Measurements from ENCODE around the gene CTIF. TPM values are rescaled to one million over a fixed set of nuclear protein-coding genes. Genes with fewer than 3 reads are reported as not detected.

CTIF gene
- total RNA-seq, 1 donor from 2014 or later: 54.8 TPM

DNA sequence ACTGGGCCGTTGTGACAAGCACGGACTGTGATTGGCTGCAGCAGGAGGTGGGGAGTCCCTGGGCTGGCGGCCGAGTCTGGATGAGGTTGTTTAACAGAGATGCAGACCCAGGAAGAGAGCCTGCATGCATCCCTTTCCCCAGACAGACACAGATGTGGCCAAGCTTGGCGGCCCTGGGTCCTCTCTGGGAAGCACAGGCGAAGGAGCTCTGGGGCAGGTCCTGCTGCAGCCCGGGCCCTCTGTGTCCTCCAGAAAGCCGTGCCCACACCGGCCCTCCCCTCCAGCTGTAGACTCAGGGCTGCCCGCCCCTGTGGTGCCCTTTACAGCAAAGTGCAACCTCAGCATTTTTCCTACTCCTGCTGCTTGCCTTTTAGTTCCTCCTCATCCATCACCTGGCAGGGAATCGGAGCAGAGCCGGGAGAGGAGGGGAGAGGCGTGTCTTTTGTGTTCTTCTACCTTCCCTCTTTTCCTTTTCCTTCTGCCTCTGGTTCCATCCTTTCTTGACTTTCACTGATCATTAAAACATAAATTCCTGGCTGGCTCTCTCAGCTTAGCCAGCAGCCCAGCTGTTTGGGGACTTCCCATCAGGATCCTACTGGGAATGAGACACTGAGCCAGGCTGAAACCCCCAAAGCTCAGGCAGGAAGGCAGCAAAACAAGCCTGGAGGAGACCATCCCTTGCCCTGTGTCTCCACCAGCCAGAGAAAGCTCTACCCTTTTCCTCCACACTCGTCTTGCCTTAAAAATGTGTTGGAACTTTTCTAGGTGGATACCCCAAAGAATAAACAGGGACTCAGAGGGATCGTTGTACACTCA lies 75.0 kb downstream of the CTIF start:
- no peaks in the 10 kb centered on the region for H3K36me3 ChIP-seq
- H3K27me3 ChIP-seq (ENCODE audit: low read depth): no peaks in the 10 kb centered on the region
- intact Hi-C loops (cut with DNase I): no loop called here
- no peak for DNase-seq
- H3K9me3 ChIP-seq: no peaks in the 10 kb centered on the region
- H3K4me3 ChIP-seq: no peak overlapping the region
- H3K27ac ChIP-seq: no peak overlapping the region
- H3K4me1 ChIP-seq: peaks cover 24% of the 10 kb centered on the region
- TF ChIP-seq, protein P1, sequence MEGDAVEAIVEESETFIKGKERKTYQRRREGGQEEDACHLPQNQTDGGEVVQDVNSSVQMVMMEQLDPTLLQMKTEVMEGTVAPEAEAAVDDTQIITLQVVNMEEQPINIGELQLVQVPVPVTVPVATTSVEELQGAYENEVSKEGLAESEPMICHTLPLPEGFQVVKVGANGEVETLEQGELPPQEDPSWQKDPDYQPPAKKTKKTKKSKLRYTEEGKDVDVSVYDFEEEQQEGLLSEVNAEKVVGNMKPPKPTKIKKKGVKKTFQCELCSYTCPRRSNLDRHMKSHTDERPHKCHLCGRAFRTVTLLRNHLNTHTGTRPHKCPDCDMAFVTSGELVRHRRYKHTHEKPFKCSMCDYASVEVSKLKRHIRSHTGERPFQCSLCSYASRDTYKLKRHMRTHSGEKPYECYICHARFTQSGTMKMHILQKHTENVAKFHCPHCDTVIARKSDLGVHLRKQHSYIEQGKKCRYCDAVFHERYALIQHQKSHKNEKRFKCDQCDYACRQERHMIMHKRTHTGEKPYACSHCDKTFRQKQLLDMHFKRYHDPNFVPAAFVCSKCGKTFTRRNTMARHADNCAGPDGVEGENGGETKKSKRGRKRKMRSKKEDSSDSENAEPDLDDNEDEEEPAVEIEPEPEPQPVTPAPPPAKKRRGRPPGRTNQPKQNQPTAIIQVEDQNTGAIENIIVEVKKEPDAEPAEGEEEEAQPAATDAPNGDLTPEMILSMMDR (IDR thresholded peaks at IDR 0.05): no peak
- ATAC-seq: peak in 1 of 2 donors; percentile 44

DNA sequence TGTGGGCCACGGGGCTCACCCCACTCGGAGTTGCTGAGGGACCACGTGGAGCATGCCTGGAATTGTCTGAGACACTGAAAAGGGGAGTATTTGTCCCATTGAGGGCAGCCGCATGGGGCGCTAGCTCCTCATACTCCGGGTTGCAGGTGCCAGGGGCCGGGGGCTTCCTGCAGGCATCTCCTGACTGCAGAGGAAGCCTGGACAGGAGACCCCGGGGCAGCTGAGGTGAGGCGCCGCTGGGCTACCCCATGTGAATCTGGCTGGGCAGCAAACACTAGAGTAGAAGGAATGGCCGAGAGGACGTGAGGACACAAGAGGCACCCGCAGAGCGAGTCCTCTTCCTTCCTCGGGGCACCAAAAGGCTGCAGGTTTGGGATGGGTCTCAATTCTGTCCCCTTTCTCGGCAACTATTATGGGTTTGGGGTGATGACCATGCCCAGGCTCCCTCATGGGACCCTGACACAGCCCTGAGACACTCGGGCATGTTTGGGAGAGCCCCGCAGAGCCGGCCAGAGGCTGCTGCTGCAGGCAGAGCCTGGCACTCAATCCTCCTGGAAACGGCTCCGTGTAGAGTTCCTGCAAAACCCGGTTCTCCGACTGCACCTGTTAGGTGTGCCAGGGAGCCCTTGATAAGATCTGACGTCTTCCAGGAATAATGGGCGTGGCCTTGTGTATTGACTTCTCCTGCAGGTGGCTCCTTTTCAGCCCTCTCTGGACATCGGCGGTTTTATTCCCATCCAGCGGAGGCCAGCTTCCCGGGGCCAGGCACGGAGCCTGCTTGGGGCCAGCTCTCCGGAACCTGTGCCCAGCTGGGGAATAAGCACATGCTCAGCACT lies 77.0 kb downstream of the CTIF start:
- DNase-seq: peak; percentile 54

DNA sequence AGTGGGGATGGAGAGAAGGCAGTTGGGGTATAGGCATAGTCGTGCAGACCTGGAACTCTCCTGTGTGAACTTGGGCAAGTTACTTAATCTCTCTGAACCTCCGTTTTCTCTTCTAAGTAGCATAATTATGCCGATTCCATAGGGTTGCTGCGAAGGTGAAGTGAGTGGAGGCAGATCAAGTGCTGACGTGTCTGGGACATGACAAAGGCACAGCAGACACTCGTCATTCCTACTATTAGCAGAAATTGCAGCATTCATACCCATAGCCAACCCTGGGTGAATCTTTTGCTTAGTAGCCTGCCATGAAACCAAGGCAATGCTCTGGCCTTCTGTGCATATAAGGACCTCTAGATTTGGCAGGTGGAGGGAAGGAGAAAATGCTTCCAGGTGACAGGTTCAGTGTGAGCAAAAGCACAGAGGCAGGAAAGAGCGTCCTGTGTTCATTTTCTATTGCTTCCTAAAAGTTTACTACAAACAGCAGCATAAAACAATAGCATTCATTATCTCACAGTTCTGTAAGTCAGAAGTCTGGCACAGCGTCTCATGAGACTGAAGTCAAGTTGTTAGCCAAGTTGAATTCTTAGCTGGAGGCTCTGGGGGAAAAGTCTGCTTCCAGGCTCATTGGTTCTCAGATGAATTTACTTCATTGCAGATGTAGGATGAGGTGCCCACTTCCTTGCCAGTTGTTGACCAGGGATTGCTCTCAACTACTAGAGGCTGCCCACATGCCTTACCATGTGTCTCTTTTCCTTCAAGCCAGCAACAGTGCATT lies 77.8 kb downstream of the CTIF start:
- ATAC-seq (no peak), DNase-seq (no peak)
- H3K36me3 ChIP-seq: peaks cover 16% of the 10 kb centered on the region
- no peaks in the 10 kb centered on the region for H3K9me3 ChIP-seq
- intact Hi-C loops (cut with DNase I): no loop called here
- peaks cover 24% of the 10 kb centered on the region for H3K4me1 ChIP-seq
- no peak overlapping the region for H3K4me3 ChIP-seq
- TF ChIP-seq, protein P1 (IDR thresholded peaks at IDR 0.05): no peak
- no peak overlapping the region for H3K27ac ChIP-seq
- no peaks in the 10 kb centered on the region for H3K27me3 ChIP-seq (ENCODE audit: low read depth)

More for the DNA sequence above, 77.0 kb downstream of the CTIF start:
- Histone ChIP-seq H3K9me3 (no peaks in the 10 kb centered on the region), H3K4me3 (no peak overlapping the region), H3K36me3 (peaks cover 16% of the 10 kb centered on the region), H3K27me3 (ENCODE audit: low read depth) (no peaks in the 10 kb centered on the region), H3K27ac (no peak overlapping the region), H3K4me1 (peaks cover 24% of the 10 kb centered on the region)
- intact Hi-C loops (cut with DNase I): no loop called here
- peak; percentile 64 to 81 for ATAC-seq
- TF ChIP-seq, protein P1 (IDR thresholded peaks at IDR 0.05): no peak

DNA sequence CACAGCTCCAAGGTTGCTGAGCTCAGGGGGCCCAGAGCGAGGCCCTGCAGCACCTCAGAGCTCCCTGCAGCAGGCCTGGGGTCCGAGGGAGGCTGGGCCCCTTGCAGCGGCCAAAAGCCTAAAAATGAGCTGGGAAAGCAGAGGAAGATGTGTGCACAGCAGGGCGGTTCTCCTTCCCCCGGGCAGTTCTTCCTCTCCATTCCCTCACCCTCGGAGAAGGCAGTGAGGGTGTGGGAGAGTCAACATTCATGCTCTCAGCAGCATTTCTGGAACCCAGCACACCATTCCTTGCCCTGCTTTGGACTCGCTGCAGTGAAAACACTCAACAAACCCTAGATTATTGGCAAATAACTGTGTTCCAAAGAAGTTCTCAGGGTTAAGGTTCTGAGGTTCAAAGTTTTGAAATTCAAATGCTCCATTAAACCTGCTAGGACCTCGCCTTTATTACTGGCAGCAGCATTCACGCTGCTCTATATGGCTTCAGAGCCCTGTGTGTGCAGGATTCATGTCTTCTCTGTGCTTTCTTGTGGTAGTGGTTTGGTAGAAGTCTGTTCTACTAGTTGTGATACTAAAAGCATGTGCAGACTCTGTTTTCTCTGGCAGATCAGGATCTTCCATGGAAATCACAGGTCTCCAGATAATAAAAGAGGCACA lies 79.1 kb downstream of the CTIF start:
- Histone ChIP-seq H3K4me1 (peaks cover 24% of the 10 kb centered on the region), H3K27me3 (ENCODE audit: low read depth) (no peaks in the 10 kb centered on the region), H3K27ac (no peak overlapping the region), H3K9me3 (no peaks in the 10 kb centered on the region), H3K4me3 (no peak overlapping the region), H3K36me3 (peaks cover 16% of the 10 kb centered on the region)
- TF ChIP-seq, protein P1 (IDR thresholded peaks at IDR 0.05): no peak
- DNase-seq (no peak), ATAC-seq (no peak)
- intact Hi-C loops (cut with DNase I): no loop called here

DNA sequence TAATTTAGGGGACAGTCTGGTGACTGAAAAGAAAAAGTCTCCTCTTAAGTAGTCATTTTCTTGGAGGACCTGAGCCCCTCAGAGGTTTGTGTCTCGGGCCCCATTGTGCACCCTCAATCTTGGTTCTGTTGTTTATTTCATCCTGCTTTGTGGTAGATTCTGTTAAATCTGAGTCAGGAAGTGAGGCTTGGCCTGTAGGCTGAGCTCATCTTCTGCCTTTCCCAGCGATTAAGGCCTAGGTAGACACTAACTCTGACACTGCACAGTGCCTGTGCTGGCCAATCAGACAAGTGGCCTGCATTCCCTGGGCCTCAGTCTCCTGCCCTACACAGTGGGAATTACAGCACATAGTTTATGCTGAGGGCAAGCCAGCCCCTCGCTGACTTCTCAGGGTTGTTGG lies 80.2 kb downstream of the CTIF start:
- TF ChIP-seq, protein P1 (IDR thresholded peaks at IDR 0.05): no peak
- Histone ChIP-seq H3K27ac (no peak overlapping the region), H3K9me3 (no peaks in the 10 kb centered on the region), H3K4me1 (peaks cover 24% of the 10 kb centered on the region), H3K27me3 (ENCODE audit: low read depth) (no peaks in the 10 kb centered on the region), H3K36me3 (peaks cover 16% of the 10 kb centered on the region), H3K4me3 (no peak overlapping the region)
- no peak for DNase-seq
- no peak for ATAC-seq
- intact Hi-C loops (cut with DNase I): no loop called here
